Pancreas (tissue), 10 donors: ENCODE data around the gene PAX5. TPM values are rescaled to one million over a fixed set of nuclear protein-coding genes. Genes with fewer than 3 reads are reported as not detected.

Experiments
- ATAC-seq, 4 donors: fragments of 200-7000 bp; cut with Tn5 transposase; one replicate each; pipeline versions ENCODE4 v1.8.0 to v1.9.1; 2020; ENCODE audit warnings: mild to moderate bottlenecking in 4 of 4, moderate library complexity in 4 of 4
- DNase-seq, 6 donors: peaks; one replicate each; pipeline ENCODE4 v3.0.0-alpha.2; 2020
- FAIRE-seq: peaks from 2 replicates; lab custom pipeline; 2012; peaks lifted over from hg19 to GRCh38; lab: Jason Lieb, UNC
- H3K27ac ChIP-seq, 4 donors: fragments of 200-600 bp; sonication (generic); 1 replicate in 3 of 4; 2 replicates in 1 of 4; pipeline versions ENCODE4 v1.5.0 to v1.8.0; 2020
- H3K27me3 ChIP-seq, 4 donors: fragments of 200-600 bp; one replicate each; pipeline ENCODE4 v1.8.0; 2021
- H3K36me3 ChIP-seq, 3 donors: fragments of 200-600 bp; sonication (generic) in 1 of 3; one replicate each; pipeline versions ENCODE4 v1.5.0 to v1.8.0; 2020 to 2021
- H3K4me1 ChIP-seq, 3 donors: fragments of 200-600 bp; one replicate each; pipeline ENCODE4 v1.8.0; 2021
- H3K4me3 ChIP-seq, 4 donors: fragments of 200-600 bp; sonication (generic) in 2 of 4; one replicate each; pipeline versions ENCODE4 v1.5.0 to v1.8.0; 2020 to 2021
- H3K9me3 ChIP-seq, 4 donors: fragments of 200-600 bp; one replicate each; pipeline ENCODE4 v1.8.0; 2021
- WGBS, 2 donors: extraction: QIAGEN DNeasy Blood & Tissue Kit; methylation state at CpG; one replicate each; pipeline ENCODE4 v1.1.7; 2013; 5-methylcytosine and 5-hydroxymethylcytosine counted together
- intact Hi-C, 3 donors: fragments of 100-400 bp; cut with DNase I; formaldehyde crosslinking; loops; one replicate each; pipeline versions ENCODE4 v1.11.1 to v1.14.2; 2022
- polyA plus RNA-seq, 2 donors: library from polyadenylated mRNA; stranded (reverse); fragments of 200-250 nt; gene quantifications; one replicate each; pipeline ENCODE4 v1.2.3, GENCODE V29; 2013
- total RNA-seq, 6 donors: library from RNA; stranded (reverse); fragmentation: NEBNext Ultra II Directional in 4 of 6; extraction: Animal tissue kit (Norgen Biotek cat#: 25700) in 4 of 6; gene quantifications; one replicate each; pipeline versions ENCODE4 v1.2.1 to v1.2.4, GENCODE V29; 2021 to 2023
- TF ChIP-seq, protein P1 (sequence below), 4 donors: fragments of 200-600 bp; sonication (generic) in 3 of 4; IDR thresholded peaks; one replicate each; pipeline versions ENCODE4 v1.5.0 to v1.8.0; 2021; ENCODE audit warnings: antibody characterized with exemption in 4 of 4
- donor health status: healthy with polysubstance abuse.
- donor health status: DM: no; HTN: no; CAD: no; lungs with moderate emphysema.
- donor health status: DM: no; HTN: no; CAD: no.
- donor health status: control.
- donor health status: control.
- donor health status: Bipolar disorder and iron deficiency.
- donor health status: DM: yes; HTN: yes; CAD: no.
- donor health status: DM: no; HTN: no; CAD: no.
- donor health status: DM: no; HTN: no; CAD: no.
- donor health status: DM: yes; HTN: yes; CAD: no.

Gene PAX5
- total and polyA plus RNA-seq, 8 donors: under 0.01 to 0.35 (median 0.28) TPM; not detected in 1

DNA sequence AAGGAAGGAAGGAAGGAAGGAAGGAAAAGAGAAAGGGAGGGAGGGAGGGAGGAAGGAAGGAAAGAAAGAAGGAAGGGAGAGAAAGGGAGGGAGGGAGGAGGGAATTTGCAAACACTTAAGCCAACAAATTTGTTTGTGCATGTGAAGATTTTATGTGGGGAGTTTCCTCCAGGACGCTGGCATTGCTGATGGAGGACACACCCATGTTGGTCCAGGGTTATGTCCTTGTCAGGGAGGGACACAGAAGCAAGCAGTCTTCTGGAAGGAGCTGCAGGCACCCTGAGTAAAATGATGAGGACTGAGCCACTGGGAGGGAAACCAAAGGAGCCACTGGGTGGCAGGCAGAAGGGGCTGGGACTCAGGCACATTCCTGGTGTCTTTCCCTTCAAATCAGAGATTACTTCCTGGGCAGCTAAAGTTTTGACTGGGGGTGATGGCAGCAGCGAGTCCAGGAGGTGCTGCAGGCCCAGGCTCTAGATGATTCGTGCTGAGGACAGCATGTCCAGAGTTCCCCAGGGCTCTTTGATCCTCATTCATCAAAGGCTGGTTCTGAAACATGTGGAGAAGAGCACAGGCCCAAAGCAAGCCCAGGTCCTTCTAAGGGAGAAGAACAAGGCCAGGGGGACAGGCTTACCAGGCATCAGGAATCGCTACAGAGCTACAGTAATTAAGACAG, 109.2 kb downstream of the PAX5 start:
- no peak for ATAC-seq
- intact Hi-C loops: no loop called here
- Histone ChIP-seq H3K27me3 (no peaks in the 10 kb centered on the region), H3K4me3 (no peak overlapping the region), H3K27ac (no peak overlapping the region), H3K9me3 (no peaks in the 10 kb centered on the region), H3K4me1 (no peaks in the 10 kb centered on the region), H3K36me3 (no peaks in the 10 kb centered on the region)
- no peak for DNase-seq
- 53 to 61% methylated on average over 4 of the region's 4 CpGs for WGBS, 2 donors
- FAIRE-seq: no peak
- TF ChIP-seq, protein P1, sequence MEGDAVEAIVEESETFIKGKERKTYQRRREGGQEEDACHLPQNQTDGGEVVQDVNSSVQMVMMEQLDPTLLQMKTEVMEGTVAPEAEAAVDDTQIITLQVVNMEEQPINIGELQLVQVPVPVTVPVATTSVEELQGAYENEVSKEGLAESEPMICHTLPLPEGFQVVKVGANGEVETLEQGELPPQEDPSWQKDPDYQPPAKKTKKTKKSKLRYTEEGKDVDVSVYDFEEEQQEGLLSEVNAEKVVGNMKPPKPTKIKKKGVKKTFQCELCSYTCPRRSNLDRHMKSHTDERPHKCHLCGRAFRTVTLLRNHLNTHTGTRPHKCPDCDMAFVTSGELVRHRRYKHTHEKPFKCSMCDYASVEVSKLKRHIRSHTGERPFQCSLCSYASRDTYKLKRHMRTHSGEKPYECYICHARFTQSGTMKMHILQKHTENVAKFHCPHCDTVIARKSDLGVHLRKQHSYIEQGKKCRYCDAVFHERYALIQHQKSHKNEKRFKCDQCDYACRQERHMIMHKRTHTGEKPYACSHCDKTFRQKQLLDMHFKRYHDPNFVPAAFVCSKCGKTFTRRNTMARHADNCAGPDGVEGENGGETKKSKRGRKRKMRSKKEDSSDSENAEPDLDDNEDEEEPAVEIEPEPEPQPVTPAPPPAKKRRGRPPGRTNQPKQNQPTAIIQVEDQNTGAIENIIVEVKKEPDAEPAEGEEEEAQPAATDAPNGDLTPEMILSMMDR (IDR thresholded peaks at IDR 0.05): no peak

DNA sequence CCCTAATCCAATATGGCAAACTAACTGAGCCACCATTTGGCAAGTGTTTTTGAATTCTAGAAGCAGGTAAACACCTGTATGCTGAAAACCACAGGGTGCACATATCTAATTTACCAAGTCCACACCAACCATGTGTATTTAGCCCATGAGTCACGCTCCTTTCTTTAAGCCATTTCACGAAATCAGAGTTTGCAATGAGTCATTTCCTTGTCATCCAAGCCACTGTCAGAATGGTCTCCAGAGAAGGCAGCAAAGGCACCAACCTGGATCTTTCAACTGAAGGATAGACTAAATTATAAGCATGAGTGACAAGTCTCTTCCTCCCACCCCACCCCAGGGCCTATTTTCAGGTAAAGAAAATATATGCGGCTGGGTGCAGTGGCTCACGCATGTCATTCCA, 110.0 kb downstream of the PAX5 start:
- no peak for FAIRE-seq

DNA sequence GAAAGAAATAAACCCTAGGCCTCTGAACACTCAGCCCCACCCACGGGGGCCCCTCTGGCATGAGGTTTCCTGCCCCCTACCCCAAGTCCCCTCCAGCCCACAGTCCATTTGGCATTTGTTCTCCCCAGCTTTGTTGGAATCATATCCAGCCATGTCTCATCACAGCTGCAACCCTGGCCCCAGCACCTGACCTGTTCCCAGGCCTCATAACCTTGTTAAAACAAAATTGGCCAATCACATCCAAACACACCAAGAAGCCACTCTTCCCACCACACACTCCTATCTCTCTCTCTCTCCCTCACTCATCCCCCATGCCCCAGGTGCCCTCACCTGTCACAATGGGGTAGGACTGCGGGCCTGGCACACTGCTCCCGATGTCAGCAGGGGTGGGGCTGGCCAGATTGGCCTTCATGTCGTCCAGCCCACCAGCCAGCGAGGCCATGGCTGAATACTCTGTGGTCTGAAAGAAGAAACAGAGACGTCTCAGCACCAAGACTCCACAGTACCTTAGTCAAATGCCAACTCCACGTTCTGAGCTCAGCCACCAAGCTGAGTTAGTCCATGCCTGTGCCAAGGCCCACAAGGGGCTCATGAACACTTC, 110.9 kb downstream of the PAX5 start:
- TF ChIP-seq, protein P1 (IDR thresholded peaks at IDR 0.05): no peak
- ATAC-seq: peak; percentile 48 to 84 (median 60)
- WGBS, 2 donors: 58 to 67% methylated on average over 7 of the region's 7 CpGs
- peak in 2 of 6 donors; percentile 37 to 56 for DNase-seq
- Histone ChIP-seq H3K27ac (no peak overlapping the region), H3K36me3 (no peaks in the 10 kb centered on the region), H3K27me3 (no peaks in the 10 kb centered on the region), H3K9me3 (no peaks in the 10 kb centered on the region), H3K4me3 (no peak overlapping the region), H3K4me1 (no peaks in the 10 kb centered on the region)
- no peak for FAIRE-seq
- intact Hi-C loops: no loop called here

More for the DNA sequence above, 110.0 kb downstream of the PAX5 start:
- H3K4me1 ChIP-seq: no peaks in the 10 kb centered on the region
- TF ChIP-seq, protein P1 (IDR thresholded peaks at IDR 0.05): no peak
- H3K36me3 ChIP-seq: no peaks in the 10 kb centered on the region
- H3K27ac ChIP-seq: no peak overlapping the region
- no peaks in the 10 kb centered on the region for H3K27me3 ChIP-seq
- ATAC-seq (peak; percentile 53 to 87 (median 77)), DNase-seq (peak in 1 of 6 donors; percentile 49)
- H3K9me3 ChIP-seq: no peaks in the 10 kb centered on the region
- intact Hi-C loops: no loop called here
- 69 to 72% methylated on average over 4 of the region's 4 CpGs for WGBS, 2 donors
- no peak overlapping the region for H3K4me3 ChIP-seq

DNA sequence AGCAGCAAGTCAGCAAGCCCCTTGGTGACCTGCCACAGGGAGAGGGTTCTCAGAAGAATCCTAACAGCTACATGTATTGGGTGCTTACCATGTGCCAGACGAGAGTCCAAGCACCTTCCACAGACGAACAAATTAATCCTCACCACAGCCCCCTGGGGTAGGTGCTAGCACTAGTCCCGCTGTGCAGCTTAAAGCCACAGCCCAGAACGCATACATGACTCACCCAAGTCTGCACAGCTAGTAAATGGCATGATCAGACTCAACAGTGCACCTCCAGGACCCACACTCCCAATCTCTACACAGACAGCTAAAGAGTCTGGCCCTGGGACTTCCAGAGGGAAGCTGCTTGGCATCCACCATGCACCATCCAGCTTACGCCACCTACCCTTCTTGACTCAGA, 111.5 kb downstream of the PAX5 start:
- FAIRE-seq (no peak), ATAC-seq (peak in 3 of 4 donors; percentile 13 to 36 (median 20)), DNase-seq (peak in 1 of 6 donors; percentile 24)
- Histone ChIP-seq H3K27me3 (no peaks in the 10 kb centered on the region), H3K27ac (no peak overlapping the region), H3K36me3 (no peaks in the 10 kb centered on the region), H3K4me3 (no peak overlapping the region), H3K9me3 (no peaks in the 10 kb centered on the region), H3K4me1 (no peaks in the 10 kb centered on the region)
- intact Hi-C loops: no loop called here
- WGBS, 2 donors: 91% methylated on average over 5 of the region's 5 CpGs
- TF ChIP-seq, protein P1 (IDR thresholded peaks at IDR 0.05): no peak

DNA sequence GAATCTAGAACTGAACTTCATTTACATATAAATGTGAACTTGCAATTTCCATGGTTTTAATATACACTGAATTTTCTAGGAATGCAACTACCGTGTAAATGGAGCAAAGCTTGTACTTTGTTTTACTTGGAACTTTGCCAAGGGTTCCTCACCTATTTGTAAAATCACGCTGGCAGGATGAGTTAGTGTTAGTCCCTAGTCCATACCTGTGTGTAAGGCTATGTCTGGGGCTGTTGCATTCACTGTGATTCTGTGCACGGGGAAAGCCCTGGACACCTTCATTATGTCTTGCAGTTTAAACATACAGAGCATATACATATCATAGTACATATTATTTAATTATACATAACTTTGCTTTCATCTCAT, 119.9 kb downstream of the PAX5 start:
- Histone ChIP-seq H3K4me3 (no peak overlapping the region), H3K9me3 (no peaks in the 10 kb centered on the region), H3K27ac (no peak overlapping the region), H3K27me3 (no peaks in the 10 kb centered on the region), H3K36me3 (no peaks in the 10 kb centered on the region), H3K4me1 (no peaks in the 10 kb centered on the region)
- TF ChIP-seq, protein P1 (IDR thresholded peaks at IDR 0.05): no peak
- FAIRE-seq (no peak), DNase-seq (no peak), ATAC-seq (no peak)
- WGBS, 2 donors: 10 to 24% methylated on average over 3 of the region's 3 CpGs
- intact Hi-C loops: no loop called here
